Transverse colon (tissue), 4 donors: ENCODE results near the gene PDE4B.

Experiments used
- CTCF ChIP-seq, 5 experiments: fragments of 200-600 bp in 3 of 5; fragments of 450-650 bp in 2 of 5; sonication (generic) in 3 of 5; IDR thresholded peaks; 1 replicate in 2 of 5; 2 replicates in 3 of 5; pipeline ENCODE4 v1.5.1; 2016 to 2017; ENCODE audit warnings: antibody characterized with exemption in 5 of 5, inconsistent platforms in 3 of 5, mild to moderate bottlenecking in 2 of 5, moderate library complexity in 1 of 5
- POLR2A ChIP-seq: fragments of 450-650 bp; IDR thresholded peaks from one replicate; pipeline ENCODE4 v1.6.1; 2016; ENCODE audit warnings: antibody characterized with exemption, mild to moderate bottlenecking, moderate library complexity
- POLR2AphosphoS5 ChIP-seq, 3 donors: sonication (generic); formaldehyde crosslinking; IDR thresholded peaks; one replicate each; pipeline ENCODE4 v1.6.1; 2016; ENCODE audit warnings: antibody characterized with exemption in 3 of 3

- TF ChIP-seq POLR2A, result no peak
- no peak for TF ChIP-seq POLR2AphosphoS5 (IDR thresholded peaks at IDR 0.05)
- TF ChIP-seq CTCF (IDR thresholded peaks at IDR 0.05), result no peak
These were observed 149.8 kb downstream of the PDE4B start for GRCh38 chr1:65942476-65942875.
